Bronchial epithelial cell (primary cell): ENCODE data around the gene ITGB3BP. TPM values are rescaled to one million over a fixed set of nuclear protein-coding genes. Genes with fewer than 3 reads are reported as not detected.
"Not testable (repeated sequence)": the region's sequence is repeated elsewhere in the genome, so short reads cannot be mapped to it uniquely, and the experiment has no call there.

Experiments
- DNase-seq: peaks from one replicate; pipeline ENCODE4 v3.0.0-alpha.2; 2010; ENCODE audit warnings: low read depth
- FAIRE-seq: peaks from 2 replicates; lab custom pipeline; 2011; peaks lifted over from hg19 to GRCh38; lab: Jason Lieb, UNC
- H3K27me3 ChIP-seq: 2 replicates; pipeline ENCODE4 v1.5.1; 2011; ENCODE audit warnings: low read length; ENCODE audit not compliant: control insufficient read depth, insufficient read depth
- H3K36me3 ChIP-seq: 2 replicates; pipeline ENCODE4 v1.5.1; 2011; ENCODE audit warnings: low read length; ENCODE audit not compliant: control insufficient read depth, insufficient read depth
- H3K4me3 ChIP-seq: 2 replicates; pipeline ENCODE4 v1.5.1; 2011; ENCODE audit warnings: mild to moderate bottlenecking, low read depth, low read length, control low read depth
- total RNA-seq: library from RNA; depleted of rRNA; stranded (reverse); fragments of >200 nt; gene quantifications from 2 replicates; pipeline ENCODE4 v1.2.1, GENCODE V29; 2014
- TF ChIP-seq, protein P1 (sequence below): IDR thresholded peaks from 2 replicates; pipeline ENCODE4 v1.5.1; 2011; ENCODE audit warnings: mild to moderate bottlenecking, moderate library complexity, low read length, control low read depth, inconsistent platforms; ENCODE audit not compliant: insufficient read depth, severe bottlenecking

Gene ITGB3BP
- total RNA-seq, 1 donor from 2014 or later, result 7.4 TPM

DNA sequence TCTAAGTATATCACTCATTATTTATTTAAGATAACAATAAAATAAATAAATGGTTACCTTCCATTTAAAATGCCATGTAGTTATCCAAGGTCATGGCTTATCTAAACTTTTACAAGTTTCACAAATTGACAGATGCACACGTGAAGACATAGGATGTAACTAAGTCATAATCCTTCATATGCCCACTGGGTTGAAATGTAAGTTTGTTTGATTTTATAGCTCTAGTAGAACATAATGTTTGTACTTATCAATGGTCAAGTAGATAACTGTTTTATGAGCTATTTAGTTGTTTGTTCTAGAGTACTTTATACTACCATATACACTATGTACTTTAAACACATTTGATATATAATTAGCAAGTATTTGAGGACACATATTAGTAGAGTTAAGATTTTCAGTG, 43.0 kb downstream of the ITGB3BP start:
- DNase-seq (no peak), FAIRE-seq (no peak)
- Histone ChIP-seq H3K27me3 (no peaks in the 10 kb centered on the region), H3K36me3 (no peaks in the 10 kb centered on the region), H3K4me3 (no peak overlapping the region)
- TF ChIP-seq, protein P1, sequence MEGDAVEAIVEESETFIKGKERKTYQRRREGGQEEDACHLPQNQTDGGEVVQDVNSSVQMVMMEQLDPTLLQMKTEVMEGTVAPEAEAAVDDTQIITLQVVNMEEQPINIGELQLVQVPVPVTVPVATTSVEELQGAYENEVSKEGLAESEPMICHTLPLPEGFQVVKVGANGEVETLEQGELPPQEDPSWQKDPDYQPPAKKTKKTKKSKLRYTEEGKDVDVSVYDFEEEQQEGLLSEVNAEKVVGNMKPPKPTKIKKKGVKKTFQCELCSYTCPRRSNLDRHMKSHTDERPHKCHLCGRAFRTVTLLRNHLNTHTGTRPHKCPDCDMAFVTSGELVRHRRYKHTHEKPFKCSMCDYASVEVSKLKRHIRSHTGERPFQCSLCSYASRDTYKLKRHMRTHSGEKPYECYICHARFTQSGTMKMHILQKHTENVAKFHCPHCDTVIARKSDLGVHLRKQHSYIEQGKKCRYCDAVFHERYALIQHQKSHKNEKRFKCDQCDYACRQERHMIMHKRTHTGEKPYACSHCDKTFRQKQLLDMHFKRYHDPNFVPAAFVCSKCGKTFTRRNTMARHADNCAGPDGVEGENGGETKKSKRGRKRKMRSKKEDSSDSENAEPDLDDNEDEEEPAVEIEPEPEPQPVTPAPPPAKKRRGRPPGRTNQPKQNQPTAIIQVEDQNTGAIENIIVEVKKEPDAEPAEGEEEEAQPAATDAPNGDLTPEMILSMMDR, result no peak

GRCh38 chr1:63475761-63476160, 47.3 kb downstream of the ITGB3BP start:
- TF ChIP-seq, protein P1, result no peak
- DNase-seq, result no peak
- Histone ChIP-seq H3K36me3 (no peaks in the 10 kb centered on the region), H3K27me3 (no peaks in the 10 kb centered on the region), H3K4me3 (no peak overlapping the region)
- FAIRE-seq, result no peak

- not testable (repeated sequence) for H3K36me3 ChIP-seq, H3K4me3 ChIP-seq, FAIRE-seq, H3K27me3 ChIP-seq, DNase-seq
These were observed 54.3 kb downstream of the ITGB3BP start for GRCh38 chr1:63468683-63469082.

DNA sequence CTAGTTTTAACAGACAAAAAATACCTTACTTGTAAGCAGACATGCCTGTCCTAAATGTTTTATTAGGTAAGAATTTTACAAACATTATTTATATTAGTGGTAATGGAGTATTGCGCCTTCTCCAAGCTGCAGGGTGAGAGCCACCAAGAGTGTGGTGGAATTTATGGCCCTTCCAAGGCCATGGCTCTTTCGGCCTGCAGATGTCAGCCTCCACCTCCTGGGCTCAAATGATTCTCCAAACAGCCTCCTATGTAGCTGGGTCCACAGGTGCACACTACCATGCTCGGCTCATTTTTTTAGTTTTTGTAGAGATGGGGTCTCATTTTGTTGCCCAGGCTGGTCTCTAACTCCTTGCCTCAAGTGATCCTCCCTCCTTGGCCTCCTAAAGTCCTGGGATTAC, 56.3 kb downstream of the ITGB3BP start:
- FAIRE-seq, result no peak
- Histone ChIP-seq H3K4me3 (no peak overlapping the region), H3K36me3 (no peaks in the 10 kb centered on the region), H3K27me3 (no peaks in the 10 kb centered on the region)
- TF ChIP-seq, protein P1, result no peak
- DNase-seq, result no peak

- DNase-seq (no peak), FAIRE-seq (no peak)
- TF ChIP-seq, protein P1, result no peak
- H3K4me3 ChIP-seq, result no peak overlapping the region
- H3K27me3 ChIP-seq, result no peaks in the 10 kb centered on the region
- H3K36me3 ChIP-seq, result no peaks in the 10 kb centered on the region
These were observed 56.8 kb downstream of the ITGB3BP start for GRCh38 chr1:63466181-63466580.

DNA sequence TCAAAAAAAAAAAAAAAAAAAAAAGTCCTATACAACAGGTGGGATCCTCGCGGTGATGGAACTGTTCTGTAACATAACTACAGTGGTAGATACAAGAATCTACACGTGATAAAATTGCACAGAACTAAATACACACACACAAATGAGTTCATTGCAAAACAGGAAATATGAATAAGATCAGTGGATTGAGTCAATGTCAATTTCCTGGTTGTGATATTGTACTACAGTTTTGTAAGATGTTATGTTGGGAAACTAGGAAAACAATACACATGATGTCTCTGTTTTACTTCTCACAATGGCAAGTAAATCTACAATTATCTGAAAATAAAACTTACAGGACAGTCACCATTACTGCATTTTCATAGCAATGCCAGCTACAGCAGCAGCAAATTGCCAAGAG, 59.8 kb downstream of the ITGB3BP start:
- H3K4me3 ChIP-seq, result no peak overlapping the region
- DNase-seq (peak; percentile 95), FAIRE-seq (no peak)
- H3K36me3 ChIP-seq, result no peaks in the 10 kb centered on the region
- H3K27me3 ChIP-seq, result no peaks in the 10 kb centered on the region
- TF ChIP-seq, protein P1, result no peak
